MM.1S (cell line): ENCODE data around the gene HSPA1L.

Source experiments
- EZH2 ChIP-seq: fragments of 300-600 bp; sonication (generic); optimal IDR thresholded peaks from 2 replicates; pipeline ENCODE3; 2017; ENCODE audit warnings: low read depth, mild to moderate bottlenecking, antibody characterized with exemption, low read length, mixed read lengths
- EZH2phosphoT487 ChIP-seq: fragments of 300-600 bp; sonication (generic); IDR thresholded peaks from 2 replicates; pipeline ENCODE4 v1.6.1; 2018; ENCODE audit warnings: antibody characterized with exemption, low read length
- TF ChIP-seq, protein P1 (sequence below): fragments of 300-600 bp; sonication (generic); IDR thresholded peaks from 2 replicates; pipeline ENCODE4 v1.5.1; 2016; ENCODE audit warnings: antibody characterized with exemption, low read length, mixed read lengths

DNA sequence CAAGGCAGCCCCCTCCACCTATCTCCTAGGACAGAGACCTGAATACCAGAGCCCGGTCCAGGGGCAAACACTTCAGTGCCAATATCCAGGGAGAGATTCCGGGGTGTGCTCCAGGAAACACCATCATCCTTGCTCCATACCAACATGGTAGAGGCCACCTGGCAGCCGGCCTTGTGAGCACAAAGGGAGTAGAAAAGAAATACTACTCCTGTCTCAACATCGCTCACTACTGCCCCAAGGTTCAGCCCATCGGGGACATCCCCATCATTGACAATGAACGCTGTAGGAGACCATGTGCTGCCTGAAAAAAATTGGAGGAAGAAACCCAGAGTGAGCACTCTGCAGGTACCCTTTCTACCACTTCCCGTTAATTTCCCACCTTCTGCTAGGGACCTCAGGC lies 46.1 kb upstream of the HSPA1L start:
- TF ChIP-seq, protein P1, sequence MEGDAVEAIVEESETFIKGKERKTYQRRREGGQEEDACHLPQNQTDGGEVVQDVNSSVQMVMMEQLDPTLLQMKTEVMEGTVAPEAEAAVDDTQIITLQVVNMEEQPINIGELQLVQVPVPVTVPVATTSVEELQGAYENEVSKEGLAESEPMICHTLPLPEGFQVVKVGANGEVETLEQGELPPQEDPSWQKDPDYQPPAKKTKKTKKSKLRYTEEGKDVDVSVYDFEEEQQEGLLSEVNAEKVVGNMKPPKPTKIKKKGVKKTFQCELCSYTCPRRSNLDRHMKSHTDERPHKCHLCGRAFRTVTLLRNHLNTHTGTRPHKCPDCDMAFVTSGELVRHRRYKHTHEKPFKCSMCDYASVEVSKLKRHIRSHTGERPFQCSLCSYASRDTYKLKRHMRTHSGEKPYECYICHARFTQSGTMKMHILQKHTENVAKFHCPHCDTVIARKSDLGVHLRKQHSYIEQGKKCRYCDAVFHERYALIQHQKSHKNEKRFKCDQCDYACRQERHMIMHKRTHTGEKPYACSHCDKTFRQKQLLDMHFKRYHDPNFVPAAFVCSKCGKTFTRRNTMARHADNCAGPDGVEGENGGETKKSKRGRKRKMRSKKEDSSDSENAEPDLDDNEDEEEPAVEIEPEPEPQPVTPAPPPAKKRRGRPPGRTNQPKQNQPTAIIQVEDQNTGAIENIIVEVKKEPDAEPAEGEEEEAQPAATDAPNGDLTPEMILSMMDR, result no peak
- TF ChIP-seq EZH2phosphoT487, result no peak
- TF ChIP-seq EZH2, result no peak
